NB4 (cell line): ENCODE data around the gene MAPK8IP3.

Experiments used
- DNase-seq: peaks from one replicate; pipeline ENCODE4 v3.0.0; 2010; ENCODE audit warnings: low read depth
- H3K4me3 ChIP-seq: one replicate; pipeline ENCODE4 v1.5.1; 2011; ENCODE audit warnings: mild to moderate bottlenecking, low read depth, low read length, moderate library complexity
- MYC ChIP-seq: IDR thresholded peaks from 2 replicates; pipeline ENCODE4 v1.6.1; 2011; ENCODE audit warnings: low read depth, low read length
- POLR2A ChIP-seq: IDR thresholded peaks from 2 replicates; pipeline ENCODE4 v1.6.1; 2011; ENCODE audit warnings: mild to moderate bottlenecking; ENCODE audit not compliant: insufficient read length; ENCODE audit errors: extremely low read depth
- TF ChIP-seq, protein P1 (sequence below): IDR thresholded peaks from 2 replicates; pipeline ENCODE4 v1.6.1; 2011; ENCODE audit warnings: low read depth, low read length
- TF ChIP-seq, protein P2 (sequence below): IDR thresholded peaks from one replicate; pipeline ENCODE4 v1.5.1; 2012; ENCODE audit warnings: low read depth, low read length

MAPK8IP3 gene

DNA sequence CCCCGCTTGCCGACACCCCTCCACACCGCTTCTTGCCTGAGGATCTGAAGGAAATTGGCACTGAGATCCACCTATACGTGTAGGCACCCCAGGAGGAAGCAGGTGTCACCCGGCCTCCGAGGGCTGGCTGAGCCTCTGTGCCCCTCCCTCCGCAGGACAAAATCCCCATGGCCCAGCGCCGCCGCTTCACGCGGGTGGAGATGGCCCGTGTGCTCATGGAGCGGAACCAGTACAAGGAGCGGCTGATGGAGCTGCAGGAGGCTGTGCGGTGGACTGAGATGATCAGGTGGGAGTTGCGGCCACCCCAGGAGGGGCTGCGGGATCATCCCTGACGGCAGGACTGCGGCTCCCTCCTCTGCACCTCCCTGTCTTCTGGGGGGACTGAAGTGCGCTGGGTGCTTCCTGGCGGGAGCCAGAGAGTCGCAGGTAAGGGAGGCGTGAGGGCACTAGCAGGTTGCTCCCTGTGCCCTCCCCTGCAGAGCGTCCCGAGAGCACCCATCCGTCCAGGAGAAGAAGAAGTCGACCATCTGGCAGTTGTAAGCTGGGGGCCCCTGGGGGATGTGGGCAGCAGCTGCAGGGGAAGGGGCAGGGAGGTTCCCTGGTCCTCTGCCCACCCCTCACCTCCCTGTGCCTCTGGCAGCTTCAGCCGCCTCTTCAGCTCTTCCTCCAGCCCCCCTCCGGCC is 56.3 kb downstream of the MAPK8IP3 start:
- H3K4me3 ChIP-seq = no peak overlapping the region
- TF ChIP-seq MYC (no peak), POLR2A (no peak)
- TF ChIP-seq, protein P1, sequence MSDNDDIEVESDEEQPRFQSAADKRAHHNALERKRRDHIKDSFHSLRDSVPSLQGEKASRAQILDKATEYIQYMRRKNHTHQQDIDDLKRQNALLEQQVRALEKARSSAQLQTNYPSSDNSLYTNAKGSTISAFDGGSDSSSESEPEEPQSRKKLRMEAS = no peak
- TF ChIP-seq, protein P2, sequence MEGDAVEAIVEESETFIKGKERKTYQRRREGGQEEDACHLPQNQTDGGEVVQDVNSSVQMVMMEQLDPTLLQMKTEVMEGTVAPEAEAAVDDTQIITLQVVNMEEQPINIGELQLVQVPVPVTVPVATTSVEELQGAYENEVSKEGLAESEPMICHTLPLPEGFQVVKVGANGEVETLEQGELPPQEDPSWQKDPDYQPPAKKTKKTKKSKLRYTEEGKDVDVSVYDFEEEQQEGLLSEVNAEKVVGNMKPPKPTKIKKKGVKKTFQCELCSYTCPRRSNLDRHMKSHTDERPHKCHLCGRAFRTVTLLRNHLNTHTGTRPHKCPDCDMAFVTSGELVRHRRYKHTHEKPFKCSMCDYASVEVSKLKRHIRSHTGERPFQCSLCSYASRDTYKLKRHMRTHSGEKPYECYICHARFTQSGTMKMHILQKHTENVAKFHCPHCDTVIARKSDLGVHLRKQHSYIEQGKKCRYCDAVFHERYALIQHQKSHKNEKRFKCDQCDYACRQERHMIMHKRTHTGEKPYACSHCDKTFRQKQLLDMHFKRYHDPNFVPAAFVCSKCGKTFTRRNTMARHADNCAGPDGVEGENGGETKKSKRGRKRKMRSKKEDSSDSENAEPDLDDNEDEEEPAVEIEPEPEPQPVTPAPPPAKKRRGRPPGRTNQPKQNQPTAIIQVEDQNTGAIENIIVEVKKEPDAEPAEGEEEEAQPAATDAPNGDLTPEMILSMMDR = no peak
- DNase-seq = no peak

DNA sequence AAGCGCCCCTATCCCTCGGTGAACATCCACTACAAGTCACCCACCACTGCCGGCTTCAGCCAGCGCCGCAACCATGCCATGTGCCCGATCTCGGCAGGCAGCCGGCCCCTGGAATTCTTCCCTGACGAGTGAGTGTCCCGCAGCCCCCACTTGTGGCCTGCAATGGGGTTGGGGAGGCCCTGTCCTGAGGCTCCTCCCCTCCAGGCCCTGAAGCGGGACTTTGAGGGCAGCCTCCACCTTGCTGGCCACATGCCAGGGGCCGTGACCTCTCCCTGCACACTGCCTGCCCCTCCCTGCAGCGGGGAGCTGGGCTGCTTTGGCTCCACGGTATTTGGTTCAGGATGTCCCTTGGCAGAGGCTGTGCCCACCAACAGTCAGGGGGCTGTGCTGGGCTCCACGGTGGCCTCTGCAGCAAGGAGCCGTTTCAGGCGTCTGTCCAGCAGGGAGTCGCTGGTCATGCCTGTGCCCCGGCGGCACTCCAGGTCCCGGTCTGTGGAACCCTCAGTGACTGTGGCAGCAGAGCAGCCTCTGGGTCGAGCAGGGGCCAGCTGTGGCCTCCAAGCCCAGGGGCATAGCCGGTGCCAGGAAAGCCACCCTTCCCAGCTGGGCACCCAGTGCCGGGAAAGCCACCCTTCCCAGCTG is 57.0 kb downstream of the MAPK8IP3 start:
- TF ChIP-seq, protein P1 = no peak
- TF ChIP-seq, protein P2 = no peak
- TF ChIP-seq MYC (no peak), POLR2A (no peak)
- DNase-seq = no peak
- no peak overlapping the region for H3K4me3 ChIP-seq

DNA sequence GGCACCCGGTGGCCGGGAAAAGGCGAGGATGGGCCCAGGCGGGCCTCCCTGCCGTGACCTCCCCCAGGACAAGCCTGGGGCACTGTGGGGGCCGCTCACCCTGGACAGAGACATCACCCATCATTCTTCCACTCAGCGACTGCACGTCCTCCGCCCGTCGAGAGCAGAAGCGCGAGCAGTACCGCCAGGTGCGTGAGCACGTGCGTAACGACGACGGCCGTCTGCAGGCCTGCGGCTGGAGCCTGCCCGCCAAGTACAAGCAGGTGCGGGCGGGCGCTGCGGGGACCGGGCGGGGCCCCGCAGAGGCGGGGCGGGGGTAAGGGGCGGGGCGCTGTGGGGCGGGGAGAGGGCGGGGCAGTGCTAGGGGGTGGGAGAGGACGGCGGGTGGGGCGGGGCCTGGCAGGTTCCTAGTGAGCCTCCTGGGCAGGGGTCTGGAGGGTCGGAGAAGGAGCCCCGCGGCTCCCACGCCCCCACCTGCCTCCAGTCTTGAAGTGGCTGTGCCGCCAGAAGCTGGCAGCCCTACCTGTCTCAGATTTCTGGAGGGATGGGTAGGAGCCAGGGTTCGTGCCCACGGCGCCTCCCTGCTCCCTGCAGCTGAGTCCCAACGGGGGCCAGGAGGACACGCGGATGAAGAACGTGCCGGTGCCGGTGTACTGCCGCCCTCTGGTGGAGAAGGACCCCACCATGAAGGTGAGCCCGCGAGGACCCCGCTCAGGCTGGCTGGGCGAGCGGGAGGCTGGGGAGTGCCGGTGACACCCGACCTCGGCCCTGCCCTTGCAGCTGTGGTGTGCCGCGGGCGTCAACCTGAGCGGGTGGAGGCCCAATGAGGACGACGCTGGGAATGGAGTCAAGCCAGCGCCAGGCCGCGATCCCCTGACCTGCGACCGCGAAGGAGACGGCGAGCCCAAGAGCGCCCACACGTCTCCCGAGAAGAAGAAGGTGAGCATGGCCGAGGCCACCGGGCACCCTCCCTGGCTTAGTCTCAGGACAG is 57.8 kb downstream of the MAPK8IP3 start:
- no peak overlapping the region for H3K4me3 ChIP-seq
- TF ChIP-seq MYC (no peak), POLR2A (no peak)
- TF ChIP-seq, protein P2 = no peak
- TF ChIP-seq, protein P1 = no peak
- DNase-seq = no peak

DNA sequence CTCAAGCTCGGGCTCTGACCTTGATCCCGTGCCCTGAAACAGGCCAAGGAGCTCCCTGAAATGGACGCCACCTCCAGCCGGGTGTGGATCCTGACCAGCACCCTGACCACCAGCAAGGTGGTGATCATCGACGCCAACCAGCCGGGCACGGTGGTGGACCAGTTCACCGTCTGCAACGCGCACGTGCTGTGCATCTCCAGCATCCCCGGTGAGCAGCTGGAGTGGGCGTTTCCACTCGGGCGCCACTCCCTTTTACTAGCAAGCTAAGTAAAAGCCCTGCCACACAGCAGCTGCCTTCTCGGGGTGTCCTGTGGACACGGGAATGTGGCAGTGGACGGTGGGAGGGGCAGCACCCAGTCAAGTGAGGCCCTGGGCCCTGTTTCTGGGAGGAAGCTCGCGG is 59.0 kb downstream of the MAPK8IP3 start:
- no peak for DNase-seq
- TF ChIP-seq MYC (no peak), POLR2A (no peak)
- TF ChIP-seq, protein P1 = no peak
- TF ChIP-seq, protein P2 = no peak
- no peak overlapping the region for H3K4me3 ChIP-seq

DNA sequence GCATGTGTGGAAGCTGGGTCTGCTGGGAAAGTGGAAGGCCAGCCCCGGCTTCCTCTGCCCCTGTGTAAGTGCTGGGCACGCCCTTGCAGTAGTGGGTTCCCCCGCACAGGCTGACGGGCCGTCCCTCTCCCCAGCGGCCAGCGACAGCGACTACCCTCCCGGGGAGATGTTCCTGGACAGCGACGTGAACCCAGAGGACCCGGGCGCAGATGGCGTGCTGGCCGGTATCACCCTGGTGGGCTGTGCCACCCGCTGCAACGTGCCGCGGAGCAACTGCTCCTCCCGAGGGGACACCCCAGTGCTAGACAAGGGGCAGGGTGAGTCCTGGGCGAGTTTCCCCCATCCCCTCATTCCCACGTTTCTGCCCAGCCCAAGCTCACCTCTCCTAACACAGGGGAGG is 59.8 kb downstream of the MAPK8IP3 start:
- DNase-seq = no peak
- H3K4me3 ChIP-seq = no peak overlapping the region
- TF ChIP-seq, protein P1 = no peak
- TF ChIP-seq POLR2A (no peak), MYC (no peak)
- TF ChIP-seq, protein P2 = no peak
